Measurements from ENCODE around the gene ATP1A2.

ATP1A2 gene

DNA sequence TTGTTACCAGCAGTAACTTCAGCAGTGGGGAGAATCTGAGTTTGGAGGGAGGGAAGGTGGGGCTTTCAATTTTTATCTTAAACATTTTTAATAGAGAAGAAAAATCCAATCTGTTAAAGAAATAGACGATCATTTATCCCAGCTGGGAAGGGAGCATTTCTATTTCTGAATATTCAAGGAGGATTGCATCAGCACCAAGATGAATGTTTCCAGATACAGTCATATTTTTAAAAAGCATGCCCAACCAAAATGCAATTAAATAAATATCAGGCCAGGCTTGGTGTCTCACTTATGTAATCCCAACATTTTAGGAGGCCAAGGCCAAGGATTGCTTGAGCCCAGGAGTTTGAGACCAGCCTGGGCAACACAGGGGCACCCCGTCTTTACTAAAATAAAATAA is 34.2 kb downstream of the ATP1A2 start:
- TF ChIP-seq, protein P1, sequence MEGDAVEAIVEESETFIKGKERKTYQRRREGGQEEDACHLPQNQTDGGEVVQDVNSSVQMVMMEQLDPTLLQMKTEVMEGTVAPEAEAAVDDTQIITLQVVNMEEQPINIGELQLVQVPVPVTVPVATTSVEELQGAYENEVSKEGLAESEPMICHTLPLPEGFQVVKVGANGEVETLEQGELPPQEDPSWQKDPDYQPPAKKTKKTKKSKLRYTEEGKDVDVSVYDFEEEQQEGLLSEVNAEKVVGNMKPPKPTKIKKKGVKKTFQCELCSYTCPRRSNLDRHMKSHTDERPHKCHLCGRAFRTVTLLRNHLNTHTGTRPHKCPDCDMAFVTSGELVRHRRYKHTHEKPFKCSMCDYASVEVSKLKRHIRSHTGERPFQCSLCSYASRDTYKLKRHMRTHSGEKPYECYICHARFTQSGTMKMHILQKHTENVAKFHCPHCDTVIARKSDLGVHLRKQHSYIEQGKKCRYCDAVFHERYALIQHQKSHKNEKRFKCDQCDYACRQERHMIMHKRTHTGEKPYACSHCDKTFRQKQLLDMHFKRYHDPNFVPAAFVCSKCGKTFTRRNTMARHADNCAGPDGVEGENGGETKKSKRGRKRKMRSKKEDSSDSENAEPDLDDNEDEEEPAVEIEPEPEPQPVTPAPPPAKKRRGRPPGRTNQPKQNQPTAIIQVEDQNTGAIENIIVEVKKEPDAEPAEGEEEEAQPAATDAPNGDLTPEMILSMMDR (IDR thresholded peaks at IDR 0.05; ENCODE audit: low read depth, low read length): no peak
- no peak overlapping the region for H3K4me3 ChIP-seq (ENCODE audit: low read depth, low read length)

DNA sequence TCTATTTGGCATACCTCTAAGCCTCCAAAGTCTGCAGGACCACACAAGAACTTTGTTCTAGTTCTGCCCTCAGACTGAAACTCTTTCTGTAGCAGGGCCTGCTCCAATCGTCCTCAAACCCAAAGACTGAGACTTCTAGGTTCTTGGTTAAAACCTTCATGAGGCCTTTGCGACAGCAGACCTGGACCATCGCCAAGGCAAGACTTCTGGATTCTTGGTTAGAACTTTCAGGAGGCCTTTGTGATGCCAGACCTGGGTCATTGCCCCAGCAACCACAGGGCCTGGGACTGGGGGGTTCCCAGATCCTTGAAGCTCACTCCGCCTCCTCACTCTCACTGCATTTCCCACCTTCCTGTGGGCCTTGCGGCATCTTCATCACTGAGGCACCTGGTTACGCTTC is 35.7 kb downstream of the ATP1A2 start, which contains the start of gene ATP1A4:
Gene ATP1A4 (plus strand): TSS at position 301 of the 400 bp plus-strand sequence. CDS start 438 bp downstream, outside the sequence.
- H3K4me3 ChIP-seq (ENCODE audit: low read depth, low read length): no peak within 1 kb of the TSS
- TF ChIP-seq, protein P1 (IDR thresholded peaks at IDR 0.05; ENCODE audit: low read depth, low read length): no peak

DNA sequence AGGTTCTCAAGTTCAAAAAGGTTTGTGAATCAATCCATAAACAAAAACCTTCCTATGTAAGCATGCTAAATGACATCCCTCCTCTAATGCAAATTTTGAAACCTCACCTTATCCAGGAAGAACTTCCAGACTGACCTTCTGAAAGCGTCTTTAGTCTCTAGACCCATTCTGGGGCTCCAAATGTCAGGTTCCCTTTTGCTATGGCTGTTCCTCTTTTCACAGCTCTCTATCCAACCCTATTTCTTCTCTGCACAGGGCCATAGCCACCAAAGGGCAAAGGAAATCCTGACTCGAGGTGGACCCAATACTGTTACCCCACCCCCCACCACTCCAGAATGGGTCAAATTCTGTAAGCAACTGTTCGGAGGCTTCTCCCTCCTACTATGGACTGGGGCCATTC is 39.2 kb downstream of the ATP1A2 start:
- TF ChIP-seq, protein P1 (IDR thresholded peaks at IDR 0.05; ENCODE audit: low read depth, low read length): no peak

DNA sequence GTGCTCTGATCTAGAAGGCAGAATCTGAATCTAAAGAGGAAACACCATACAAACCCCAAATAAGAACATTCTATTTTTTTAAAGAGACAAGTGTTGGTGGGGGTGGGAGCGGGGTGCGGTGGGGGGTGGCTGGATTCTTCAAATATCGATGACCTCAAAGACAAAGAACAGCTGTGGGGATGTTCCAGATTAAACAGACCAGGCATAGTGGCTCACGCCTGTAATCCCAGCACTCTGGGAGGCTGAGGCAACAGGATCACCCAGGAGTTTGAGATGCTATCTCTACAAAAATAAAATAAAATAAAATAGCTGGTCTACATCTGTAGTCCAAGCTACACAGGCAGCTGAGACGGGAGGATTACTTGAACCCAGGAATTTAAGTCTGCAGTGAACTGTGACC is 40.8 kb downstream of the ATP1A2 start:
- TF ChIP-seq, protein P1 (IDR thresholded peaks at IDR 0.05; ENCODE audit: low read depth, low read length): no peak
- H3K4me3 ChIP-seq (ENCODE audit: low read depth, low read length): no peak overlapping the region

More for the DNA sequence above, 39.2 kb downstream of the ATP1A2 start:
- no peak overlapping the region for H3K4me3 ChIP-seq (ENCODE audit: low read depth, low read length)

DNA sequence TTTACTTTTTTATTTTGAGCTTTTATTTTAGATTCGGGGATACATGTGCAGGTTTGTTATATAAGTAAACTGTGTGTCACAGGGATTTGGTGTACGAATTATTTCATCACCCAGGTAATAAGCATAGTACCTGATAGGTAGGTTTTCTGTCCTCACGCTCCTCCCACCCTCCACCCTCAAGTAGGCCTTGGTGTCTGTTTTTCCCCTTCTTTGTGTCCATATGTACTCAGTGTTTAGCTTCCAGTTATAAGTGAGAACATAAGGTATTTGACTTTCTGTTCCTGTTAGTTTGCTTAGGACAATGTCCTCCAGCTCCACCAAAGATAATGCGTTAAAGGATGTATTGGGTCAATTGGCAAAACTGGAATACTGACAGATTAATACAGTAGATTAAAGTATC is 41.6 kb downstream of the ATP1A2 start:
- H3K4me3 ChIP-seq (ENCODE audit: low read depth, low read length): no peak overlapping the region
- TF ChIP-seq, protein P1 (IDR thresholded peaks at IDR 0.05; ENCODE audit: low read depth, low read length): no peak

DNA sequence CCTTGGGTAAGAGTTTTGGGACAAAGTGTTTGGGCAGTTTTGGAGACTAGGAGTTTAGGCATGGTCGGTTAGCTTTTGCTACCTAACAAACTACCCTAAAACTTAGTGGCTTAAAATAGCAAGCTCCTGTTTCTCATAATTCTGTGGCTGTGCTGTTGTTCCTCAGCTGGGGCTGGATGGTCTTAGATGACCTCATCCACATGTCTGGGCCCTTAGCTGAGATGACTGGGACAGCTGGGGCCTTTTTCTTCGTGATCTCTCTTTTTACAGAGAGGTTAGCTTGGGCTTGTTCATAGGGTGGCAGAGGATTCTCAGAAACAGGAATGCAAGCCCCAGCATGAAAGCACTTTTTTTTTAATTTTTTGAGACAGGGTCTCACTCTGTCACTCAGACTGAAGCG is 42.5 kb downstream of the ATP1A2 start:
- TF ChIP-seq, protein P1 (IDR thresholded peaks at IDR 0.05; ENCODE audit: low read depth, low read length): no peak
- no peak overlapping the region for H3K4me3 ChIP-seq (ENCODE audit: low read depth, low read length)

DNA sequence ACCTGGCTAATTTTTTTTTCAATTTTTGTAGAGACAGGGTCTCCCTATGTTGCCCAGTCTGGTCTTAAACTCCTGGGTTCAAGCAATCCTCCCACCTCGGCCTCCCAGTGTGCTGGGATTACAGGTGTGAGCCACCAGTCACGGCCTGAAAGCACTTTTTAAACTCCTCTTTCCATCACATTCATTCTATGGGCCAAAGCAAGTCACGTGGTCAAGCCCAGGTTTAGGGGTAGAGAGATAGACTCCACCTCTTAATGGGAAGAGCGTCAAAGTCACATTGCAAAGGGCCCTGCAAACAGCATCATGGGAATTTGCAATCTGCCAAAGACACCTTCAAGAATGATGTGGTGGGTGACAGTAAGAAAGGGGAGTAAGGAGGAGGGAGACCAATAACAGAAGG is 43.0 kb downstream of the ATP1A2 start:
- H3K4me3 ChIP-seq (ENCODE audit: low read depth, low read length): no peak overlapping the region
- TF ChIP-seq, protein P1 (IDR thresholded peaks at IDR 0.05; ENCODE audit: low read depth, low read length): no peak

Measured in WI38 (cell line).